ENCODE data around the gene ANKRD12. TPM values are rescaled to one million over a fixed set of nuclear protein-coding genes. Genes with fewer than 3 reads are reported as not detected.

ANKRD12 gene
- total RNA-seq, 1 experiment from 2014 or later = 23.5 TPM

GRCh38 chr18:9140381-9140780 lies 3.8 kb downstream of the ANKRD12 start:
- H3K79me2 ChIP-seq (ENCODE audit: insufficient read depth, low read length) = peaks cover 73% of the 10 kb centered on the region
- H3K9ac ChIP-seq (ENCODE audit: low read length) = no peak overlapping the region
- peaks cover 8 to 17% of the 10 kb centered on the region in 2 experiments; a peak in 3 of 4 replicates for H3K4me1 ChIP-seq (ENCODE audit: control insufficient read depth in 1 of 2, insufficient read depth in 2 of 2, low read length in 2 of 2)
- H3K9me2 ChIP-seq (ENCODE audit: insufficient read depth) = no peaks in the 10 kb centered on the region
- no peak for ATAC-seq
- TF ChIP-seq CEBPB (IDR thresholded peaks at IDR 0.05; ENCODE audit: low read depth) = no peak
- no peak for TF ChIP-seq SIN3A (IDR thresholded peaks at IDR 0.05; ENCODE audit: low read depth)
- TF ChIP-seq POLR2AphosphoS5 (IDR thresholded peaks at IDR 0.05; ENCODE audit: low read depth, low read length) = no peak
- no peak for TF ChIP-seq YY1 (IDR thresholded peaks at IDR 0.05; ENCODE audit: extremely low read depth, insufficient replicate concordance, low read depth, low read length)
- no peak for TF ChIP-seq RAD21 (IDR thresholded peaks at IDR 0.05; ENCODE audit: low read depth)
- TF ChIP-seq POLR2A (IDR thresholded peaks at IDR 0.05; ENCODE audit: borderline replicate concordance, extremely low read depth, insufficient read depth, insufficient read length) = no peak
- no peak for TF ChIP-seq FOSL1 (IDR thresholded peaks at IDR 0.05; ENCODE audit: low read depth)
- no peak for TF ChIP-seq SP1 (IDR thresholded peaks at IDR 0.05; ENCODE audit: low read depth)
- no peak for TF ChIP-seq EGR1 (IDR thresholded peaks at IDR 0.05; ENCODE audit: low read depth)
- TF ChIP-seq EZH2 (IDR thresholded peaks at IDR 0.05) = no peak
- no peak for TF ChIP-seq ZFX (IDR thresholded peaks at IDR 0.05)
- TF ChIP-seq JUND (IDR thresholded peaks at IDR 0.05) = no peak
- no peak for TF ChIP-seq ZNF274 (IDR thresholded peaks at IDR 0.05; ENCODE audit: low read depth, low read length)
- BruUV-seq (replicated peaks) = no TSS peak
- RAD21 ChIA-PET (ENCODE audit: low non-redundant PET in 1 of 2, low total read pairs in 2 of 2, uncharacterized antibody in 2 of 2, unreplicated experiment in 2 of 2) = no interaction called here
- POLR2A ChIA-PET = no interaction called here
- no peak overlapping the region for H2AFZ ChIP-seq (ENCODE audit: low read depth, low read length, poor library complexity, severe bottlenecking)
- H3K4me2 ChIP-seq (ENCODE audit: low read length) = no peak overlapping the region
- no peak overlapping the region for H3K27ac ChIP-seq (ENCODE audit: low read depth, low read length)
- no peak overlapping the region for H3K4me3 ChIP-seq (replicated peaks in 1 of 2; ENCODE audit: low read depth in 1 of 2, low read length in 2 of 2)
- intact Hi-C loops (cut with micrococcal nuclease) = loop anchor here (10.0 kb wide), 2 partner anchors 156 to 374 kb away; no protein-coding TSS in a partner anchor
- no peaks in the 10 kb centered on the region for H4K20me1 ChIP-seq (ENCODE audit: insufficient read depth)
- CTCF ChIA-PET = no interaction called here
- H3K9me3 ChIP-seq (ENCODE audit: control insufficient read depth in 1 of 2, insufficient read depth in 1 of 2, low read depth in 1 of 2, low read length in 2 of 2) = no peaks in the 10 kb centered on the region
- H3K27me3 ChIP-seq (ENCODE audit: insufficient read depth, low read length) = no peaks in the 10 kb centered on the region
- H3K36me3 ChIP-seq (ENCODE audit: control insufficient read depth in 1 of 2, insufficient read depth in 2 of 2, low read length in 2 of 2) = no peaks in the 10 kb centered on the region
- no peak for DNase-seq (ENCODE audit: low read depth, low spot score)

DNA sequence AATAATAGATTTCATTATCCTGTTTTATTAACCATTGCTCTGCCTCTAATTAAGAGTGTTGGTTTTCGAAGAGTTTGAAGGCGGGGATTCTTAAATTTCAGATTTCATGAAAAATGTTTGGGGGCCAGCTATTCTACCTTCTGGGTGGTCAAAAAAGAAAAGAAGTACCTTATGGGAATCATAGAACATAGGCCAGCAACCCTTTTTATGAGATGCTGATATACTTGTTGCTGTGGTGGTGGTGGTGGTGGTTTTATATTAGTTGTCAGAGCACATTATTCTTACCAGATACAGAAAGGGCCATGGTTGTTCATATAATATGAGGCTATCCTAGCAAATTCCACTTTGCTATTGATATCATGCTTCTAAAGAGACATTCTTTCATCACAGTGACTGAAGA lies 4.4 kb downstream of the ANKRD12 start:
- DNase-seq (ENCODE audit: low read depth, low spot score) = no peak
- Histone ChIP-seq H3K4me3 (replicated peaks in 1 of 2; ENCODE audit: low read depth in 1 of 2, low read length in 2 of 2) (no peak overlapping the region), H3K4me2 (ENCODE audit: low read length) (no peak overlapping the region), H3K79me2 (ENCODE audit: insufficient read depth, low read length) (peaks cover 75% of the 10 kb centered on the region), H3K27ac (ENCODE audit: low read depth, low read length) (no peak overlapping the region), H3K9ac (ENCODE audit: low read length) (no peak overlapping the region), H4K20me1 (ENCODE audit: insufficient read depth) (no peaks in the 10 kb centered on the region), H3K4me1 (ENCODE audit: control insufficient read depth in 1 of 2, insufficient read depth in 2 of 2, low read length in 2 of 2) (peaks cover 6 to 11% of the 10 kb centered on the region in 2 experiments; a peak in 3 of 4 replicates), H3K27me3 (ENCODE audit: insufficient read depth, low read length) (no peaks in the 10 kb centered on the region), H3K9me3 (ENCODE audit: control insufficient read depth in 1 of 2, insufficient read depth in 1 of 2, low read depth in 1 of 2, low read length in 2 of 2) (no peaks in the 10 kb centered on the region), H3K9me2 (ENCODE audit: insufficient read depth) (no peaks in the 10 kb centered on the region), H3K36me3 (ENCODE audit: control insufficient read depth in 1 of 2, insufficient read depth in 2 of 2, low read length in 2 of 2) (no peaks in the 10 kb centered on the region), H2AFZ (ENCODE audit: low read depth, low read length, poor library complexity, severe bottlenecking) (no peak overlapping the region)
- POLR2A ChIA-PET = no interaction called here
- no peak for TF ChIP-seq ZBTB33 (IDR thresholded peaks at IDR 0.05; ENCODE audit: extremely low read depth, insufficient replicate concordance, low read length)
- RAD21 ChIA-PET (ENCODE audit: low non-redundant PET in 1 of 2, low total read pairs in 2 of 2, uncharacterized antibody in 2 of 2, unreplicated experiment in 2 of 2) = no interaction called here
- no TSS peak for BruUV-seq (replicated peaks)
- CTCF ChIA-PET = no interaction called here
- intact Hi-C loops (cut with micrococcal nuclease) = loop anchor here (10.0 kb wide), 2 partner anchors 156 to 374 kb away; no protein-coding TSS in a partner anchor
- ATAC-seq = no peak
